Liver (tissue), 9 donors: ENCODE results near the gene PPM1N. TPM values are rescaled to one million over a fixed set of nuclear protein-coding genes. Genes with fewer than 3 reads are reported as not detected.
"Not testable (repeated sequence)": the region's sequence is repeated elsewhere in the genome, so short reads cannot be mapped to it uniquely, and the experiment has no call there.

Experiments
- DNase-seq: peaks from one replicate; pipeline ENCODE4 v3.0.0-alpha.2; 2017; ENCODE audit warnings: low spot score
- H3K27ac ChIP-seq, 2 donors: one replicate each; pipeline ENCODE4 v1.7.0; 2013; ENCODE audit warnings: inconsistent platforms in 2 of 2, low read length in 2 of 2, control low read depth in 1 of 2, low read depth in 1 of 2, mild to moderate bottlenecking in 1 of 2
- H3K27me3 ChIP-seq, 4 donors: one replicate each; pipeline versions ENCODE4 v1.6.1 to v1.7.0; 2013; ENCODE audit warnings: low read length in 3 of 4, inconsistent platforms in 1 of 4, mild to moderate bottlenecking in 1 of 4, moderate library complexity in 1 of 4; ENCODE audit not compliant: control insufficient read depth in 4 of 4, insufficient read depth in 4 of 4
- H3K36me3 ChIP-seq, 4 donors: one replicate each; pipeline versions ENCODE4 v1.6.1 to v1.7.0; 2013; ENCODE audit warnings: low read length in 3 of 4, mild to moderate bottlenecking in 3 of 4, low read depth in 1 of 4, moderate library complexity in 1 of 4; ENCODE audit not compliant: control insufficient read depth in 4 of 4, insufficient read depth in 3 of 4
- H3K4me1 ChIP-seq, 4 donors: one replicate each; pipeline versions ENCODE4 v1.6.1 to v1.7.0; 2013; ENCODE audit warnings: low read length in 3 of 4, mild to moderate bottlenecking in 3 of 4, moderate library complexity in 1 of 4; ENCODE audit not compliant: control insufficient read depth in 4 of 4, insufficient read depth in 4 of 4
- H3K4me3 ChIP-seq, 3 donors: one replicate each; pipeline versions ENCODE4 v1.6.1 to v1.7.0; 2013; ENCODE audit warnings: low read length in 3 of 3, control low read depth in 1 of 3, low read depth in 1 of 3, mild to moderate bottlenecking in 1 of 3
- H3K9ac ChIP-seq, 2 donors: one replicate each; pipeline ENCODE4 v1.7.0; 2013; ENCODE audit warnings: low read length in 2 of 2, mild to moderate bottlenecking in 2 of 2, moderate library complexity in 2 of 2, control low read depth in 1 of 2, low read depth in 1 of 2
- H3K9me3 ChIP-seq, 4 donors: one replicate each; pipeline versions ENCODE4 v1.6.1 to v1.7.0; 2013; ENCODE audit warnings: low read length in 3 of 4; ENCODE audit not compliant: control insufficient read depth in 4 of 4
- EGR1 ChIP-seq, 2 donors: IDR thresholded peaks; 2 replicates each; pipeline ENCODE4 v1.6.1; 2016 to 2018; ENCODE audit warnings: antibody characterized with exemption in 2 of 2, low read depth in 2 of 2
- FOXA1 ChIP-seq: IDR thresholded peaks from 2 replicates; pipeline ENCODE4 v1.6.1; 2016; ENCODE audit warnings: antibody characterized with exemption
- GABPA ChIP-seq, 2 donors: IDR thresholded peaks in 1 of 2; conservative IDR thresholded peaks in 1 of 2; 2 replicates each; pipeline ENCODE4 v1.6.1; 2016; ENCODE audit warnings: antibody characterized with exemption in 2 of 2, mild to moderate bottlenecking in 1 of 2, moderate library complexity in 1 of 2
- HNF4A ChIP-seq, 2 donors: conservative IDR thresholded peaks; 2 replicates each; pipeline ENCODE4 v1.6.1; 2016; ENCODE audit warnings: antibody characterized with exemption in 2 of 2, mild to moderate bottlenecking in 2 of 2
- HNF4G ChIP-seq: IDR thresholded peaks from 2 replicates; pipeline ENCODE4 v1.6.1; 2016; ENCODE audit warnings: antibody characterized with exemption
- JUND ChIP-seq, 2 donors: IDR thresholded peaks; 2 replicates each; pipeline ENCODE4 v1.6.1; 2016; ENCODE audit warnings: antibody characterized with exemption in 2 of 2
- NR2F2 ChIP-seq: IDR thresholded peaks from 2 replicates; pipeline ENCODE4 v1.6.1; 2016; ENCODE audit warnings: antibody characterized with exemption
- RAD21 ChIP-seq, 2 donors: IDR thresholded peaks; 2 replicates each; pipeline ENCODE4 v1.6.1; 2016; ENCODE audit warnings: antibody characterized with exemption in 2 of 2, mild to moderate bottlenecking in 2 of 2
- RXRA ChIP-seq, 2 donors: IDR thresholded peaks; 2 replicates each; pipeline ENCODE4 v1.6.1; 2017 to 2018; ENCODE audit warnings: antibody characterized with exemption in 2 of 2, mild to moderate bottlenecking in 1 of 2
- YY1 ChIP-seq: IDR thresholded peaks from 2 replicates; pipeline ENCODE4 v1.6.1; 2016; ENCODE audit warnings: antibody characterized with exemption, mild to moderate bottlenecking
- WGBS: extraction: QIAGEN DNeasy Blood & Tissue Kit; methylation state at CpG from one replicate; pipeline ENCODE4 v1.1.7; 2013; 5-methylcytosine and 5-hydroxymethylcytosine counted together
- polyA plus RNA-seq, 2 donors: library from polyadenylated mRNA; stranded (reverse) in 1 of 2; unstranded in 1 of 2; fragments of 200-250 nt in 1 of 2; fragments of >200 nt in 1 of 2; fragmentation: Nextera tagmentation in 1 of 2; extraction: Ambion mirVana in 1 of 2; gene quantifications; one replicate each; pipeline versions ENCODE4 v1.2.1 to v1.2.3, GENCODE V29; 2013 to 2015
- total RNA-seq, 2 donors: library from RNA; depleted of rRNA; stranded (reverse); fragments of >200 nt; gene quantifications; one replicate each; pipeline ENCODE4 v1.2.3, GENCODE V29; 2014
- TF ChIP-seq, protein P1 (sequence below): IDR thresholded peaks from 2 replicates; pipeline ENCODE4 v1.6.1; 2016; ENCODE audit warnings: antibody characterized with exemption
- TF ChIP-seq, protein P2 (sequence below): IDR thresholded peaks from 2 replicates; pipeline ENCODE4 v1.6.1; 2016; ENCODE audit warnings: antibody characterized with exemption
- TF ChIP-seq, protein P3 (sequence below): fragments of 150-350 bp; IDR thresholded peaks from 2 replicates; pipeline ENCODE4 v1.5.1; 2017; ENCODE audit warnings: improper control_type of control experiment, low read depth, low read length; ENCODE audit not compliant: missing input control
- donor health status: healthy.
- donor health status: healthy.
- donor health status: healthy.
- donor health status: healthy.
- donor health status: healthy.

Gene PPM1N
- total and polyA plus RNA-seq, 4 donors, result 0.17 to 1.5 (median 0.47) TPM

DNA sequence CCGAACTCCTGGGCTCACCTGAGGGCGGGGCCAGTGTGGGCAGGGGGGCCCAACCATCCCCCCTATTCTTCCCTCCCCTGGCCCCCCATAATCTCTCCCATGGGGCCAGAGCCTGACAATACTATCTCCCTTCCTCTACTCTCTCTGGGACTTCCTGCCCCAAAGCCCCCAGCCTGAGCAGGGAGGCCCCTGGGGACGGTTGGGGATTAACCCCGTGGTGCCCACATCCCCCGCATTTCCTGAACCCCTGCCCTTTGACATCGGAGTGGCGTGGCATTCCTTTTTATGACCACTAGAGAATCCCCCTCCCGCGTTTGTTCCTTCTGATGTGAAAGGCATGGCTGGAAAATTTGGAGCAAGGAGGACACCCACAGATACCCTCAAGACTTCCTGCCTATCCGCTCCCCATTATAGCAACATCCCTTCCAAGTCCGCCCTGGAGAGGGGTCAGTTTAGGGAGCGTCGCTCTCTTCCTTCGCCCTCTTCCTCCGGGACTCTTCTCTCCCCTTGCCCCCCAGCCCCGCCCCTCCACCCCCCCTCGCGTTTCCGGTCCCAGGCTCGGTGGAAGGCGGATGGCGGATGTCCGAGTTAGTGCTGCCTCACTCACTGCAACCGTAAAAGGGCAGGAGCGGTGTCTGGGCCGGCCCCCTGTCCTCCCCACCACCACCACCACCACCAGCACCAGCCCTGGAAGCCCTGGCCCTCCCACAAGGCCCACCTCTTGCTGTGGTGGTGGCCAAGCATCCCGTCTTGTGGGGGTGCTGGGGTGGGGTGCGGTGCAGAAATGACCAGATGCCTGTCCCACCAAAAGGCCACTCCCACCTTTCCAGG is 10.8 kb downstream of the PPM1N start:
- peak; percentile 85 for TF ChIP-seq NR2F2
- TF ChIP-seq, protein P1, sequence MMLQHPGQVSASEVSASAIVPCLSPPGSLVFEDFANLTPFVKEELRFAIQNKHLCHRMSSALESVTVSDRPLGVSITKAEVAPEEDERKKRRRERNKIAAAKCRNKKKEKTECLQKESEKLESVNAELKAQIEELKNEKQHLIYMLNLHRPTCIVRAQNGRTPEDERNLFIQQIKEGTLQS, result no peak
- no peak for TF ChIP-seq HNF4A (conservative IDR thresholded peaks at IDR 0.05)
- peak in 1 of 2 donors; percentile 32 for TF ChIP-seq GABPA (IDR thresholded peaks at IDR 0.05 in 1 of 2, conservative IDR thresholded peaks at IDR 0.05 in 1 of 2)
- TF ChIP-seq, protein P2, sequence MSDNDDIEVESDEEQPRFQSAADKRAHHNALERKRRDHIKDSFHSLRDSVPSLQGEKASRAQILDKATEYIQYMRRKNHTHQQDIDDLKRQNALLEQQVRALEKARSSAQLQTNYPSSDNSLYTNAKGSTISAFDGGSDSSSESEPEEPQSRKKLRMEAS, result no peak
- TF ChIP-seq, protein P3, sequence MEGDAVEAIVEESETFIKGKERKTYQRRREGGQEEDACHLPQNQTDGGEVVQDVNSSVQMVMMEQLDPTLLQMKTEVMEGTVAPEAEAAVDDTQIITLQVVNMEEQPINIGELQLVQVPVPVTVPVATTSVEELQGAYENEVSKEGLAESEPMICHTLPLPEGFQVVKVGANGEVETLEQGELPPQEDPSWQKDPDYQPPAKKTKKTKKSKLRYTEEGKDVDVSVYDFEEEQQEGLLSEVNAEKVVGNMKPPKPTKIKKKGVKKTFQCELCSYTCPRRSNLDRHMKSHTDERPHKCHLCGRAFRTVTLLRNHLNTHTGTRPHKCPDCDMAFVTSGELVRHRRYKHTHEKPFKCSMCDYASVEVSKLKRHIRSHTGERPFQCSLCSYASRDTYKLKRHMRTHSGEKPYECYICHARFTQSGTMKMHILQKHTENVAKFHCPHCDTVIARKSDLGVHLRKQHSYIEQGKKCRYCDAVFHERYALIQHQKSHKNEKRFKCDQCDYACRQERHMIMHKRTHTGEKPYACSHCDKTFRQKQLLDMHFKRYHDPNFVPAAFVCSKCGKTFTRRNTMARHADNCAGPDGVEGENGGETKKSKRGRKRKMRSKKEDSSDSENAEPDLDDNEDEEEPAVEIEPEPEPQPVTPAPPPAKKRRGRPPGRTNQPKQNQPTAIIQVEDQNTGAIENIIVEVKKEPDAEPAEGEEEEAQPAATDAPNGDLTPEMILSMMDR, result no peak
- TF ChIP-seq YY1, result no peak
- 7% methylated on average over 28 of the region's 28 CpGs for WGBS
- H3K27ac ChIP-seq, result peak overlapping the region; percentile 88 to 89

DNA sequence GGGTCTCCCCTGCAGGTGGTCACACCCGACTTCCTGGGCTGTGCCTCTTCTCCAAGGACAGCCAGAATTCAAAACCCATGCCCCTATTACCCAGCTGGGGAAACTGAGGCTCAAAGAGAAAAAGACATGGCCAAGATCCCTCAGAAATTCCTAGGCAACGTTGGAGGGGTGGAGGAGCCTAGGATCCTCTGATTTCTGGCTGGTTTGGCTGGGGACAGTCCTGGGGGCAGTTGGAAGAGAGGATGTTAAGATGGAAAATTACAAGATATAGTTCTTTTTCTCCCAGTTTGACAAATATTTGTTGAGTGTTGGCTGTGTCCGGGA is 11.4 kb downstream of the PPM1N start:
- WGBS, result 7% methylated on average over 3 of the region's 3 CpGs
- peaks cover 8 to 41% (median 26%) of the 10 kb centered on the region in 4 donors for H3K4me1 ChIP-seq

More for the DNA sequence above, 10.8 kb downstream of the PPM1N start:
- peak overlapping the region; percentile 18 to 96 (median 79) for H3K4me3 ChIP-seq
- peak overlapping the region; percentile 22 to 48 for H3K9ac ChIP-seq
- DNase-seq, result no peak
- H3K9me3 ChIP-seq, result no peaks in the 10 kb centered on the region
- no peaks in the 10 kb centered on the region for H3K27me3 ChIP-seq
- no peaks in the 10 kb centered on the region for H3K36me3 ChIP-seq
- peaks cover 3 to 35% (median 21%) of the 10 kb centered on the region in 4 donors for H3K4me1 ChIP-seq

DNA sequence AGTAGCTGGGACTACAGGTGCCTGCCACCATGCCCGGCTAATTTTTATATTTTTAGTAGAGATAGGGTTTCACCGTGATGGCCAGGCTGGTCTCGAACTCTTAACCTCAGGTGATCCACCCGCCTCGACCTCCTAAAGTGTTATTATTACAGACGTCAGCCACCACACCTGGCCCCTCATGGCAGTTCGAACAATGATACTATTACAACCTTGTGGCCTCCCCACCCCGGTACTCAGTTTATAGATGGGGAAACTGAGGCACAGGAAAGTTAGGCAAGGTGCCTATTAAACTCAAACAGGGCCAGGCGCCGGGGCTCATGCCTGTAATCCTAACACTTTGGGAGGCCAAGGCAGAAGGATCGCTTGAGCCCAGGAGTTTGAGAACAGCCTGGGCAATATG is 12.1 kb downstream of the PPM1N start:
- 83% methylated on average over 11 of the region's 11 CpGs for WGBS
- Histone ChIP-seq H3K27ac (peak overlapping the region in 1 of 2 donors; percentile 12), H3K4me1 (peaks cover 13 to 46% (median 31%) of the 10 kb centered on the region in 4 donors)
- not testable (repeated sequence) for H3K27me3 ChIP-seq, H3K4me3 ChIP-seq, H3K36me3 ChIP-seq, H3K9me3 ChIP-seq, DNase-seq, H3K9ac ChIP-seq

More for the DNA sequence above, 11.4 kb downstream of the PPM1N start:
- DNase-seq, result no peak
- TF ChIP-seq NR2F2, result no peak
- TF ChIP-seq, protein P3, result no peak
- TF ChIP-seq YY1, result no peak
- no peak for TF ChIP-seq JUND (IDR thresholded peaks at IDR 0.05)
- TF ChIP-seq HNF4G, result no peak
- no peak for TF ChIP-seq RAD21 (IDR thresholded peaks at IDR 0.05)
- TF ChIP-seq FOXA1, result no peak
- no peak for TF ChIP-seq RXRA (IDR thresholded peaks at IDR 0.05)
- TF ChIP-seq EGR1 (IDR thresholded peaks at IDR 0.05; ENCODE audit: low read depth in 2 of 2), result no peak
- TF ChIP-seq GABPA (IDR thresholded peaks at IDR 0.05 in 1 of 2, conservative IDR thresholded peaks at IDR 0.05 in 1 of 2), result no peak
- Histone ChIP-seq H3K9ac (peak overlapping the region; percentile 22 to 29), H3K9me3 (no peaks in the 10 kb centered on the region), H3K27ac (peak overlapping the region; percentile 61 to 88), H3K27me3 (no peaks in the 10 kb centered on the region), H3K4me3 (peak overlapping the region in 2 of 3 donors; percentile 39 to 96), H3K36me3 (no peaks in the 10 kb centered on the region)
